HG03060 (cell line): ENCODE data around the gene KRTAP5-9.
"Not testable (repeated sequence)": the region's sequence is repeated elsewhere in the genome, so short reads cannot be mapped to it uniquely, and the experiment has no call there.

ENCODE experiments used
- ATAC-seq: cut with Tn5 transposase; IDR thresholded peaks from one replicate; pipeline ENCODE4 v1.9.1; 2021; ENCODE audit warnings: low read depth, moderate number of reproducible peaks; ENCODE audit not compliant: unreplicated experiment

Gene KRTAP5-9

GRCh38 chr11:71532036-71532610 lies 16.1 kb upstream of the KRTAP5-9 start:
- ATAC-seq = no peak

GRCh38 chr11:71534711-71535608 lies 13.3 kb upstream of the KRTAP5-9 start:
- not testable (repeated sequence) for ATAC-seq

GRCh38 chr11:71535825-71536224 lies 12.4 kb upstream of the KRTAP5-9 start:
- no peak for ATAC-seq

- no peak for ATAC-seq
Observed at GRCh38 chr11:71537537-71537936, 10.7 kb upstream of the KRTAP5-9 start.

GRCh38 chr11:71537977-71538665 lies 10.1 kb upstream of the KRTAP5-9 start, which contains the start of gene KRTAP5-8:
KRTAP5-8 (plus strand) TSS chr11:71538025; CDS start chr11:71538056, 31 bp downstream.
- ATAC-seq = not testable (repeated sequence)

GRCh38 chr11:71538666-71538990 lies 9.6 kb upstream of the KRTAP5-9 start:
- no peak for ATAC-seq

- ATAC-seq = no peak
Observed at GRCh38 chr11:71539017-71539416, 9.2 kb upstream of the KRTAP5-9 start.

- not testable (repeated sequence) for ATAC-seq
Observed at GRCh38 chr11:71539971-71540370, 8.2 kb upstream of the KRTAP5-9 start.

GRCh38 chr11:71540521-71541304 lies 7.5 kb upstream of the KRTAP5-9 start:
- not testable (repeated sequence) for ATAC-seq

- ATAC-seq = no peak
Observed at GRCh38 chr11:71542382-71542781, 5.8 kb upstream of the KRTAP5-9 start.

GRCh38 chr11:71542879-71543777 lies 5.1 kb upstream of the KRTAP5-9 start:
- no peak for ATAC-seq

GRCh38 chr11:71543866-71544265 lies 4.4 kb upstream of the KRTAP5-9 start:
- ATAC-seq = no peak

- no peak for ATAC-seq
Observed at GRCh38 chr11:71544525-71545214, 3.5 kb upstream of the KRTAP5-9 start.

GRCh38 chr11:71545405-71545966 lies 2.7 kb upstream of the KRTAP5-9 start:
- no peak for ATAC-seq

- ATAC-seq = no peak
Observed at GRCh38 chr11:71548716-71549151, 514 bp downstream of the KRTAP5-9 start.

- ATAC-seq = no peak
Observed at GRCh38 chr11:71551711-71552110, 3.5 kb downstream of the KRTAP5-9 start.

- ATAC-seq = no peak
Observed at GRCh38 chr11:71554996-71555395, 6.8 kb downstream of the KRTAP5-9 start.

- no peak for ATAC-seq
Observed at GRCh38 chr11:71555508-71555907, 7.3 kb downstream of the KRTAP5-9 start.

- ATAC-seq = no peak
Observed at GRCh38 chr11:71556018-71556417, 7.8 kb downstream of the KRTAP5-9 start.
